B cell (primary cell): ENCODE measurements around the gene TSPAN5. TPM values are rescaled to one million over a fixed set of nuclear protein-coding genes. Genes with fewer than 3 reads are reported as not detected.

Experiments used
- ATAC-seq: fragments of 200-7000 bp; cut with Tn5 transposase; one replicate; pipeline ENCODE4 v1.10.0; 2021; ENCODE audit warnings: low read depth, mild to moderate bottlenecking, moderate number of reproducible peaks, moderate library complexity
- CTCF ChIA-PET: fragments of 350-600 bp; sonication (Branson Sonifier 250); formaldehyde crosslinking; loops from one replicate; lab custom pipeline; 2021; ENCODE audit warnings: antibody characterized with exemption, inconsistent platforms; lab: Charles Lee
- POLR2A ChIA-PET: fragments of 350-600 bp; sonication (Branson Sonifier 250); formaldehyde crosslinking; loops from one replicate; lab custom pipeline; 2021; ENCODE audit warnings: antibody characterized with exemption; lab: Charles Lee
- DNase-seq: peaks from one replicate; pipeline ENCODE4 v3.0.0; 2013
- H2AFZ ChIP-seq: 2 replicates; pipeline ENCODE4 v1.6.1; 2012; ENCODE audit warnings: mild to moderate bottlenecking, low read depth, low read length; ENCODE audit not compliant: insufficient read depth, poor library complexity, severe bottlenecking
- H3K27ac ChIP-seq, 2 donors: 1 replicate in 1 of 2; 2 replicates in 1 of 2; pipeline ENCODE4 v1.5.1; 2012 to 2013; ENCODE audit warnings: low read length in 2 of 2, mild to moderate bottlenecking in 2 of 2, moderate library complexity in 1 of 2
- H3K27me3 ChIP-seq, 4 experiments: fragments of 200-600 bp in 1 of 4; sonication (generic) in 1 of 4; replicated peaks in 1 of 4; 1 replicate in 2 of 4; 2 replicates in 2 of 4; pipeline versions ENCODE4 v1.6.1 to v1.7.0; 2013 to 2016; ENCODE audit warnings: low read length in 3 of 4, mild to moderate bottlenecking in 2 of 4, mixed read lengths in 1 of 4, moderate library complexity in 1 of 4; ENCODE audit not compliant: insufficient read depth in 4 of 4, control insufficient read depth in 3 of 4; ENCODE audit errors: control extremely low read depth in 1 of 4
- H3K36me3 ChIP-seq, 2 experiments: replicated peaks in 1 of 2; 1 replicate in 1 of 2; 2 replicates in 1 of 2; pipeline versions ENCODE4 v1.6.1 to v1.7.1; 2013; ENCODE audit warnings: low read length in 1 of 2; ENCODE audit not compliant: insufficient read depth in 2 of 2, control insufficient read depth in 1 of 2; ENCODE audit errors: control extremely low read depth in 1 of 2, extremely low read depth in 1 of 2
- H3K4me1 ChIP-seq, 2 donors: fragments of 200-600 bp in 1 of 2; sonication (generic) in 1 of 2; 1 replicate in 1 of 2; 2 replicates in 1 of 2; pipeline versions ENCODE4 v1.5.1 to v1.6.1; 2013 to 2017; ENCODE audit warnings: low read length in 2 of 2; ENCODE audit not compliant: control insufficient read depth in 2 of 2, insufficient read depth in 2 of 2
- H3K4me2 ChIP-seq: replicated peaks from 2 replicates; pipeline ENCODE3; 2012; ENCODE audit warnings: mild to moderate bottlenecking, low read depth, low read length; ENCODE audit not compliant: poor library complexity, severe bottlenecking
- H3K4me3 ChIP-seq, 5 experiments: fragments of 200-600 bp in 1 of 5; sonication (generic) in 1 of 5; 1 replicate in 3 of 5; 2 replicates in 2 of 5; pipeline versions ENCODE4 v1.5.1 to v1.7.0; 2011 to 2016; ENCODE audit warnings: low read length in 4 of 5, mild to moderate bottlenecking in 4 of 5, low read depth in 2 of 5, control low read depth in 1 of 5, moderate library complexity in 1 of 5; ENCODE audit not compliant: insufficient read depth in 1 of 5; ENCODE audit errors: control extremely low read depth in 1 of 5, extremely low read depth in 1 of 5
- H3K79me2 ChIP-seq: fragments of 200-600 bp; sonication (generic); one replicate; pipeline ENCODE4 v1.6.0; 2016; ENCODE audit warnings: low read length; ENCODE audit not compliant: control insufficient read depth, insufficient read depth
- H3K9ac ChIP-seq: fragments of 200-600 bp; sonication (generic); 2 replicates; pipeline ENCODE4 v1.6.1; 2017; ENCODE audit warnings: mild to moderate bottlenecking, low read length, moderate library complexity
- H3K9me3 ChIP-seq, 3 donors: one replicate each; pipeline versions ENCODE4 v1.6.1 to v1.7.1; 2013; ENCODE audit warnings: low read length in 2 of 3; ENCODE audit not compliant: control insufficient read depth in 2 of 3, insufficient read depth in 1 of 3; ENCODE audit errors: control extremely low read depth in 1 of 3
- H4K20me1 ChIP-seq: 2 replicates; pipeline ENCODE4 v1.6.0; 2012; ENCODE audit warnings: mild to moderate bottlenecking, low read length; ENCODE audit not compliant: insufficient read depth, control insufficient read depth, poor library complexity, severe bottlenecking
- H3K27ac Mint-ChIP-seq: one replicate; pipeline ENCODE4 v1.8.0; 2021; ENCODE audit warnings: mixed read lengths
- H3K27me3 Mint-ChIP-seq: one replicate; pipeline ENCODE4 v1.8.0; 2021; ENCODE audit warnings: mixed read lengths
- H3K4me1 Mint-ChIP-seq: one replicate; pipeline ENCODE4 v1.8.0; 2021; ENCODE audit warnings: mixed read lengths
- H3K4me3 Mint-ChIP-seq: one replicate; pipeline ENCODE4 v1.8.0; 2021; ENCODE audit warnings: mixed read lengths
- H3K9me3 Mint-ChIP-seq: one replicate; pipeline ENCODE4 v1.8.0; 2022; ENCODE audit warnings: mixed read lengths; ENCODE audit not compliant: insufficient read depth
- CTCF ChIP-seq: fragments of 200-600 bp; IDR thresholded peaks from one replicate; pipeline ENCODE4 v1.8.0; 2022; ENCODE audit warnings: antibody characterized with exemption, mild to moderate bottlenecking
- EZH2 ChIP-seq: IDR thresholded peaks from 2 replicates; pipeline ENCODE4 v1.6.1; 2012; ENCODE audit warnings: borderline replicate concordance, low read depth, mild to moderate bottlenecking, moderate library complexity, low read length; ENCODE audit not compliant: insufficient read depth, poor library complexity, severe bottlenecking
- WGBS: methylation state at CpG from one replicate; pipeline ENCODE4 v1.1.5; 2013; ENCODE audit warnings: missing lambda C conversion rate; ENCODE audit not compliant: insufficient coverage; 5-methylcytosine and 5-hydroxymethylcytosine counted together
- intact Hi-C: fragments of 100-400 bp; cut with micrococcal nuclease; formaldehyde crosslinking; loops from one replicate; pipeline ENCODE4 v1.10.0; 2022
- polyA plus RNA-seq: library from polyadenylated mRNA; depleted of rRNA; stranded (reverse); fragments of >200 nt; gene quantifications from 2 replicates; pipeline ENCODE4 v1.2.3, GENCODE V29; 2012
- total RNA-seq, 2 donors: library from RNA; stranded (reverse); fragments of 120-200 nt in 1 of 2; gene quantifications; 1 replicate in 1 of 2; 2 replicates in 1 of 2; pipeline versions ENCODE4 v1.2.3 to v1.2.4, GENCODE V29; 2013 to 2022

Gene TSPAN5
- total and polyA plus RNA-seq, 2 donors (not counting 1 experiment from before 2014, with no cell fraction given): 2.6 to 5.3 TPM

- 31% methylated on average over 10 of the region's 11 CpGs for WGBS
- Histone ChIP-seq H4K20me1 (no peaks in the 10 kb centered on the region), H3K4me2 (peak overlapping the region; percentile 31), H3K36me3 (no peaks in the 10 kb centered on the region), H3K79me2 (peaks cover 17% of the 10 kb centered on the region), H3K27ac (no peak overlapping the region), H2AFZ (no peak overlapping the region), H3K4me1 (peaks cover 0 to 8% of the 10 kb centered on the region in 2 donors), H3K27me3 (no peaks in the 10 kb centered on the region), H3K9me3 (no peaks in the 10 kb centered on the region), H3K4me3 (no peak overlapping the region), H3K9ac (no peak overlapping the region)
- ChIA-PET POLR2A (no interaction called here), CTCF (no interaction called here)
- Mint-ChIP-seq H3K9me3 (no peaks in the 10 kb centered on the region), H3K4me1 (peaks cover 20% of the 10 kb centered on the region), H3K4me3 (peak overlapping the region; percentile 52), H3K27me3 (no peaks in the 10 kb centered on the region), H3K27ac (no peak overlapping the region)
- ATAC-seq: peak; percentile 17
- intact Hi-C loops: no loop called here
- TF ChIP-seq EZH2 (no peak), CTCF (no peak)
- peak; percentile 12 for DNase-seq
Measured at GRCh38 chr4:98612318-98613250, 45.8 kb downstream of the TSPAN5 start.

- no peak overlapping the region for H3K27ac Mint-ChIP-seq
- H3K27me3 Mint-ChIP-seq: no peaks in the 10 kb centered on the region
- Histone ChIP-seq H3K9ac (no peak overlapping the region), H3K79me2 (peaks cover 12% of the 10 kb centered on the region), H3K27me3 (no peaks in the 10 kb centered on the region), H3K4me3 (no peak overlapping the region), H4K20me1 (no peaks in the 10 kb centered on the region), H3K9me3 (no peaks in the 10 kb centered on the region), H3K4me1 (peaks cover 0 to 8% of the 10 kb centered on the region in 2 donors), H2AFZ (no peak overlapping the region), H3K36me3 (no peaks in the 10 kb centered on the region), H3K4me2 (no peak overlapping the region), H3K27ac (no peak overlapping the region)
- no peak for ATAC-seq
- 100% methylated on average over 4 of the region's 6 CpGs for WGBS
- no peak for TF ChIP-seq CTCF
- no peak for TF ChIP-seq EZH2
- H3K9me3 Mint-ChIP-seq: no peaks in the 10 kb centered on the region
- H3K4me3 Mint-ChIP-seq: no peak overlapping the region
- no peak for DNase-seq
- ChIA-PET POLR2A (no interaction called here), CTCF (no interaction called here)
- intact Hi-C loops: no loop called here
- peaks cover 20% of the 10 kb centered on the region for H3K4me1 Mint-ChIP-seq
Measured at GRCh38 chr4:98611677-98612317, 46.6 kb downstream of the TSPAN5 start.
